Amniotic stem cell (primary cell): ENCODE measurements around the gene ANGEL1.

Source experiments
- DNase-seq: peaks from one replicate; lab custom pipeline; 2025; lab: John Stamatoyannopoulos, UW

The ANGEL1 gene

DNA sequence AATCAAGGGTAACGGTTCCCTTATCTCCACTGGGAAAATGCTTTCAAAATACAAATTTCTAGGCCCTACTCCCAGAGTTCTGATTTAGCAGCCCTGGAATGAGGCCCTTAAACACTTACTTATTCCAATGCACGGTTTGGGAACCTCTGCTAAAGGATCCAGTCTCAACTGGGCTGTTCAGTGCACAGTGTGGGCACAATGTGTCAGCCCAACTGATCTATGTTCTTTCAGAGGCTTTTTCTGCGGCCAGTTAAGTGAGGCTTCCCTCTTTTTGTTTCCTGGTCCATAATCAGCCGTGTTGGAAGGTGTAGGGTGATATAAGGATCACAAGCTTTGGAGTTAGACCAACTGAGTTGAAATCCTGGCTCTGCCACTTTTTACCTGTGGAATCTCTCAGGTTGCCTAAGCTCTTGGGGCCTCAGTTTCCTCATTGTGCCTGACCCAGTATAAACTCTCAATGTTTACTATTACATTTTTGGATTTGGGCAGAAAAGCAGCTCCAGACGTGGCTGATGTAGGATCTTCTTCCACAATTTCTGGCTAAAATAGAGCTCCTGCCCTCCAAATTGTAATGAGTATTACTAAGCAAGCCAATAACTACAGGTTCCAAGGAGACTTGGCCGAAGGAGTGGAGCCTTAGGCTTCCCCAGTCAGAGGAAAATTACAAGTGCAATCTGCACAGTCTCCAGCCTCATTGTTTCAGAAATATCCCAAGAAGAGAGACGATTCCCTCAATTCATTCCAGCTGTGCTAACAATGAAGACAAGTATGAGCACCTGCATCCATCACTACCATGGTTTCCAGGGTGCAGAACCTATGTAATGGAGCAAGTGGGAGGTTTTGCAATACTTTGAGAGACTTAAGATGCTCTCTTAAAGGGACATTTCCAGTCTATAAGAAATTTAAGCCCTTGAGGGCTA is 2.3 kb upstream of the ANGEL1 start:
- DNase-seq, result no peak

DNA sequence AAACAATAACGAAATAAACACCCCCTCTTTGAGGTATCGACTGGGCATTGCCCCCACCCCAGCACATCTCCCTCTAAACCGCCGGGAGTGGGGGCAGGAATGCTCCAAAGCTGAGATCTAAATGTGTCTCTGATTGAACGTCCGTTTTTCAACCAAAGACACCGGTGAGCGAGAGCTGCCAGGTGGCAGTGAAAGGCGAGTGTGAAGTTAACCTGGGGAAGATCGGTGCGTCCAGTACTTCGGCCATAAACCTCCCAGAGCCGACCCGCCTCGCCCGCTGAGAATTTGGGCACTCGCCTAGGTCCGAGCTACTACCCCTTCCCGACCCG is 625 bp downstream of the ANGEL1 start:
- no peak for DNase-seq

DNA sequence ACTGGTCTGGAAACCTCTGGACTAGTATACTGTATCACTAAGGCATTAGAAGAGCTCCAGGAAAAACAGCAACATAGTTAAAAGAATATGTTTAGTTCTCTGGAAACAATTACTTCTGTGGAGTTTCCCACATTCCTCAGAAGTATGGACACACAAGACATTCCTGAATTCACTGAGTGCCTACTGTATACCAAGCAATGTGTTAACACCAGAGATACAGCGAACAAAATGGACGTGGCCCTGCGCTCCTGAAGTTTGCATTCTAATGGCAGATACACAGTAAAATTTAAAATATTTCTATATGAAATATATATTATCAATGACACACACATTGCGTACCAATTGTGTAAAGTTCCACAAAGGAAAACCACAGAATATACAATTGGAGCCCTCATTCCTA is 1.1 kb downstream of the ANGEL1 start:
- DNase-seq, result no peak

- peak; percentile 30 for DNase-seq
Measured at GRCh38 chr14:76810953-76811400, 1.7 kb downstream of the ANGEL1 start.

DNA sequence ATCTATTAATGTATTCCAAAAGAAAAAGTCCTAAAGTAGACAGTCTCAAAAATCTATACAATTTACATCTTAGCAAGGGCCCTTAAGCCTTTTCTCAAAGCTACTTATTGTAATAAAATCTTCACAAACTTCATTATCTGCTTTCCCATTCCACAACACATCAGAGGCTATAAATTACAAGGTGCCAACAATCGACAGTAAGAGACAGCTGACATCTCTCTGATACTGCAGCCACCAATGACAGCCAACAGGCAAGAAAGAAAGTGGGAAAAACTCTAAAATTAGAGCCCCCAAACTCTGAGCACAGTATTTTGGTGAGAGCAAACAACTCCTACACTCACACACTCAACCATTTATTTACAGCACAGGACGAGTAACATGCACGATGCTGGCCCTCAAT is 2.2 kb downstream of the ANGEL1 start:
- no peak for DNase-seq

DNA sequence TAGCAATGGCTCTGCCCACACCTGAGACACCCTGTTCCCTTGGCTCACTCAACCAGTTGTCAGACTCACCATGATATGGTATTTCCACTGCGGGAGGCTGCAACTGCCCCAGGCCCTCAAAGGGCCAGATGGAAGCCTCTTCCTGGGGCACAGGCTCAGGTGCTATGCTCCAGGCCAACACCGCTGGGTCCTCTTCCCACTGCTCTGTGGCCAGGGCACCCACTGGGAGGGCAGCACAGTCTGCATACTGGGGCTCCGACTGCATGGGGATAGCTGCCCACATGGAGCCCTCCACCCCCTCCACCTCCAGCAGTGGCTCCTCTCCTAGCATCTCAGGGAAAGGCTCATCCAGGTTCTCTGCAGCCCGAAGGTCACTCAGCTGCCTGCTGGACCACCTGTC is 3.7 kb downstream of the ANGEL1 start:
- no peak for DNase-seq

DNA sequence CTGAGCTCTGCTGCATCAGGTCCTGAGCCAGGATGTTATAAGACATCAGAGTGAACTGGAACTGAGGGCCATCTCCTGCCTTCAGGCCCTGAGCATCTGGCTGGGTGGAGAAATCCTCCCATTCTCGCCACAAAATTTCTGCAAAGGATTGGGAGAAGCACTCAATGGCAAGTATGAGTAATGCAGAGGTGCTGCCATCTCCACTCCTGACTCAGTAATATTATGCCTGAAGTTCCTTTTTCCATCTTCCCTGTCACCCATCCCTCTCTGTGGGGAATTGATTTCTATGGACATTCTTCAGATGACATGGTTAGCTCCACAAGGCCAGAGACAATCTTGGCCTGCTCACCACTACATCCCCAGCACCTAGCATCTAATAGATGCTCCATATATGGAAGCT is 4.7 kb downstream of the ANGEL1 start:
- no peak for DNase-seq

DNA sequence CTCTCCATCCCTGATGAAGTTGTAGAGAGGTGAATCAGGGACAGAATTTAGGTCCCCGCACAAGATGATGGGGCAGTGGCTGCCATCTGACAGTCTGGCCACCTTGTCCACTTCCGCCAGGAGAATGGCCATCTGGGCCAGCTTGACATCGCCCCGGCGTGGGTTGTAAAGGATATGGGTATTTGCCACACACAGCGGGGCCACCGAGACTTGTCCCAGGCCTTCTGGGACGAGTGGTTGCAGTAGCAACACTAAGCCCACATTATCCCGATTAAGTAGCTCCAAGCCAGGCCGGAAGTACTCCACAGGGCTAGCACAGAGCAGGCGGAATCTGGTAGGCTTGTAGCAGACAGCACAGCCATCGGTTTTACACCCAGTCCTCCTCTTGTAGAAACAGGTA is 6.2 kb downstream of the ANGEL1 start:
- DNase-seq, result no peak

GRCh38 chr14:76793956-76794355 is 18.7 kb downstream of the ANGEL1 start:
- DNase-seq, result no peak

DNA sequence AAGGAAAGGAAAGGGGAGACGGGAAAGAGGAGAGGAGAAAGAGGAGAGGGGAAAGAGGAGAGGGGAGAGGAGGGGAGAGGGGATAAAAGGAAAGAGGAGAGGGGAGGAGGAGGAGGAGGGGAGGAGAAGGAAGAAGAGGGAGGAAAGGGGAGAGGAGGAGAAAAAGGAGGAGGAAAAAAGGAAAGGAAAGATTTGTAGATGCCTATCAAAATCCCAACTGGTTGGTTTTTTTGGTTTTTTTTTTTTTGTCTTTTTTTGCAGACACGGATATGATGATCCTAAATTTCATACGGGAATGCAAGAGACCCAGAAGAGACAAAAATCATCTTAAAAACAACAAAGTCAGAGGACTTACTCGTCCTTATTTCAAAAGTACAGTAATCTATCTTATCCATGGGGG is 19.4 kb downstream of the ANGEL1 start:
- no peak for DNase-seq

DNA sequence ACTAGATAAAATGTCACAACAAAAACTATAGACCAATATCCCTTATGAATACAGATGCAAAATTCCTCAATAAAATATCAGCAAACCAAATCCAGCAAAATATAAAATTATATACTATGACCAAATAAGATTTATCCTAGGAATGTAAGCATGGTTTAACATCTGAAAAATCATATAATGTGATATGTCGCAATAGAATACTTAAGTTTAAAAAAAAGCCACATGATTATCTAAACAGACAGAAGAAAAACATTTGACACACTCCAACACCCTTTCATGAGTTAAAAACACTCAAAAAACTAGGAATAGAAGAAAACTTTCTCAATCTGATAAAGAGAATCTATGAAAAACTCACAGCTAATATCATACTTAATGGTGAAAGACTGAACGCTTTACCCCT is 20.3 kb downstream of the ANGEL1 start:
- DNase-seq, result no peak

- no peak for DNase-seq
Measured at GRCh38 chr14:76786601-76787000, 26.1 kb downstream of the ANGEL1 start.

- no peak for DNase-seq
Measured at GRCh38 chr14:76784881-76785280, 27.8 kb downstream of the ANGEL1 start.

GRCh38 chr14:76784266-76784874 is 28.3 kb downstream of the ANGEL1 start:
- DNase-seq, result no peak

- DNase-seq, result no peak
Measured at GRCh38 chr14:76782885-76783566, 29.7 kb downstream of the ANGEL1 start.

DNA sequence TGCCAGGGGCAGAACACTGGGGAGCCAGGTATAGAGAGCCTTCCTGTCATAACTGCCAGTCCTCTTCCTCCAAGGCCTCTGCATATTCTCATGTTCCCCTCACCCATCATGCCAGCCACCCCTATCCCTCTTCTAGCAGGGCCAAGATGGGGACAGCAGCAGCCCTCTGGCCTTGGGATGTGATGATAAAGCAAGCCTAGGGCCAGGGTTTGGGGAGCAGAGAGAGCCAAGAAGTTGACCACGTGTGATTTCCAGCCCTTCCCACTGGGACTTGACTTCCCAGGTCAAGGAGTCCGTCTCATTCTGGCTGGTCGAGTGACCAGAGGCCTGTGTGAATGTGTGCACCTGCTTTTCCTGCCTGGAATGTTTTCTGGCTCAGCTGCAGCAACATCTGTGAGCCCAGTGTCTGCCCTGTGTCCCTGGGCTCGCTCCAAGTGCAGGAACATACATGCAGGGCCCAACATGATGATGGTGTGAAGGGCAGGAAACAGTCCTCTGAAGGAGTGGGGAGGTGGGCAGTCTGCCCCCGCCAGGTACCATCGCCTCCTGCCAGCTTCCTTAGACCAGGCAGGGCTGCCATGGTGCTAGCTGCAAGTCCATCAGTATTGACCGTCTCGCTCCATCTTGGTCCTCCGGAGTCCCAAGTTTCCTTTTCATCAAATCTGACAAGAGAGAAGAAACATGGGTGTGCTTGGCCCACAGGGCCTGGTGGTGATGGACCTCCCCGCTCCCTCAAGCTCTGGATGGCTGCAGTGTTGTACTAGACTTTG is 30.4 kb downstream of the ANGEL1 start:
- no peak for DNase-seq

DNA sequence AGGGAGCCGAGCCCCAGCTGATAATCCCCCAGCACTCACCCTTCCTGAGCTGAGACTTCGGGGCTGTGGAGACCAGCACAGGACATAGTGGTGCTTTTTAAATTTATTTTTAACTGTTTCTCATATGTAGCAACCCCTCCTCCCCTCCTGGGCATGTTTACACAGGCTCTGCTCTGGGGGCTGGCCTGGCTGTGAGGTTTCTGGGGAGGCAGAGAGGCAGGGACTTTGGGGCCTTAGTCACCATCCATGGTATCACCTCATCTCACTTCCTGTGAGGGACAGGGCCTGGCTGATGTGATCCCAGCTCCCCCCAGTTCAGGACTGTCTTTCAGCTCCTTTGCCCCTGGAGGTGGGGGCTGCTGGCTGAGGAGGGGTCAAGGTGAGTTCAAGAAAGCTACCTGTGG is 31.0 kb downstream of the ANGEL1 start:
- DNase-seq, result no peak

DNA sequence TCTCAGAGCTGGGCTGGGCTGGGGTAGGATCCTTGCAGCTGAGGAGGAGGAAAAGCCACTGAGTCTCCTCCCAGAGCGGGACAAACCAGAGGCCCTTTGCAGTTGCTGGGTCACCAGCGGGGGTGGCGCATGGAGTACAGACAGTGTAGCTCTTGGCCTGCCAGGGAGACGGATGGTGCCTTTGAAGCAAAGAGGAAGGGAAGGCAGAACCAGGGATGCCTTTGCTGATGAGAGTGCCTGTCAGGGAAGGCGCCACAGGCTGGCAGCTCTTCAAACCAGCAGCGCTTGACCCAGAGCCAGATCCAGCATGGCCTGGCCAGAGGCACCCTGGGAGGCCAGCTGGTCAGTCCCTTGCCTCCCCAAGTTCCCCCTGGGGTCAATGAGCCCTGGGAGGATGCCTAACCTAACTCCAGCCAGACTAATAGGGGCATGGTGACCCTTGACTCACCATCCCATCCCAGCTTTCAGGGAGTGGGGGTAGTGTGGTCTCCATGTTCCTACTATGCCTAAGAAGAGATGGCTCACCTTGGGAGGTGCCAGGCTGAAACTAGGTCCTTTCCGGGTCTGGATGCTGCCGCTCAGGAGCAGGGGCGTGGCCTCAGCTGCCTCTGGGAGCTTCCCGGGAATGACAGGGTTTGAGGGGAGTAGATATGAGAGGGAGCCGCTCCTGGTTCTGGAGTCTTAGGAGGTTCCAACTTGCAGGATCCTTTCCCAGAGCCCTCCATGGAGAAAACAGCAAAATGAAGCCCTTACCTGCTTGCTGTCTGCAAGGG is 31.6 kb downstream of the ANGEL1 start:
- DNase-seq, result no peak

DNA sequence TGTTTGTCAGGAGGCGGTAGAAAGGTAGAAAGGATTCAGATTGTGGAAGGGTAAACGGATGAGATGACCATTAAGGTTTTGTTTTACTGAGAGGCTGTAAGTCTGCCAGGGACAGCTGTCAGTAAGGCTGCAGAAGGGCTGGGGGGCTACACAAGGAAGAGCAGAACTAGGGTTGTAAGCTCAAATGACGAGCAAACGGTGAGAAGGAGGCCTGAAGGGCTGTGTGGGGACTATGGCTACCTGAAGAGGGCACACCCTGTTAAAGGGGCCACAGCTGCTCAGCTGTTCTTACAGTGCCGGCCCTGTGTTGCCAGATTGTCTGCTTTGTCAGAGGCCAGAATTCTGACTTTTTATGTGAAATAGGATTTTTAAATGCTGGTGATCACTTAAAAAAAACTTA is 32.3 kb downstream of the ANGEL1 start:
- DNase-seq, result no peak

- no peak for DNase-seq
Measured at GRCh38 chr14:76780058-76780345, 32.7 kb downstream of the ANGEL1 start.

DNA sequence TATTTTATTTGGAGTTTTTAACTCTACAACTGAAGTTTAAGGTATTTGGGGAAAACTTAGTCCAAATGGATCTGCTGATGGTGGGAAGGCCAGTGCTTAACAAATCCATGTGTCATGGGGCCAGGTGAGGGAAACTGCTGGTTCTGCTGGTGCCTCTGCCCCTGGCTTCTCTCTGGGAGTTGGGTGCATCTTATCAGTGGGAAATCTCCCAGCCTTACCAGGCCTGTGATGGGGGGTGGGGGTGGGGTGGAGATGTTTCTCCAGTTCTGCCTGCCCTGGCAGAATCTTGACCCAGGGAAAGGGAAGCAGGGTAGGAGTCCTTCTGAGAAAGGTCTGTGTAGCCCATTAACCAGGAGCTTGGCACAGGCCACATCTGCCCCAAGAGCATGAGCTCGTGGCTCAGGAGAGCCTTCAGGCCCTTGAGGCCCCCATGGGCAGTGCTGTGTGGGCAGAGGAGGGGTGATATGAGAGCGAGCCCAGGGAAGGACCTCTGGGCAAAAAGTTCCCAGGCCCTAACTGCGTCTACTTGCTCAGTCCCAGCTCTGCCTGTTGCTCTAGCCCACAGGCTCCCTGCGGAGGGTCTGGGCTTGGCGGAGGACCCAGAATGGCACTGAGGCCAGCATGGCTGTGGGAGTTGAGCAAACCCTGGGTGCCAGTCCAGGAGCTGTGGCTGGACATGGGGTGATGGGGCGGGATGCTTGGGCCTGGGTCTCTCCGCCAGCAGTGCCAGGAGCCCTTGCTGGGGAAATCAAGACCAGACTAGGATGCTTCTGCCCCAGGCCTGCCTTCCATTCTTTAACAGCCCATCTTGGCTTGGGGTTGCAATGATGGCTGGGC is 33.2 kb downstream of the ANGEL1 start:
- DNase-seq, result no peak
